DMS 273 treated with DMSO at 0.1 percent for 48 hours (cell line): ENCODE measurements around the gene ANKRD33.

Experiments
- DNase-seq: peaks from one replicate; lab custom pipeline; 2025; lab: John Stamatoyannopoulos, UW

ANKRD33 gene

DNA sequence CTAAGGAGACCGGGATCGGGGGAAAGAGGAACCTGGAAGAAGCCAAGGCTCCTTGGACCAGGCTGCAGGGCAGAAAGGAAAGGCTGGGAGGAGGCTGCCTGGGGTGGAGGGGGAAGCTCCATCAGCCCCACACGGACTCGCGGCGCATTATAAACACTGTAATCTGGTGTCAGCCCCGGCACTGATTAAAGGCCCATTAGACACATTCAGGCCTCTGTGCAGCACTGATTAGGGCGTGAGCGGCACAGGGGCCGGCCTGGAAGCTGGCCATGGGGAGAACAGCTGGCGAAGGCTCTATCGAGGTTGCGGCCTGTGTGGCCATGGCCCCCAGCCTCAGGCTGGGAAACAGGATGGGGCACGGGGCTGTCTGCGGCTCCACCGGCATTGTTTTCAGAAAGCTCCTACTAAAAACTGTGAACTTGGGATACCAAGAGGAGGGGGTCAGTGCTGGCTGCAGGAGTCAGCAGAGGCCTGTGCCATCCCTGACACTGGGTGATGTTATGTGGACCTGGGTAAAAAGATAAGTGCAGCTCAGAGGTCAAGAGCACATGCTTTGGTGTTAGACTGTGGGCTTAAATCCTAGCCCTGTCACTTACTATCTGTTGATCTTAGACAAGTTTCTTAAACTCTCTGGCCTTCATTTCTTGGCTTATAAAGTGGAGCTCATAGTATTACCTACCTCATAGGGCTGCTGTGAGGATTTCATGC, 30.0 kb downstream of the ANKRD33 start:
- DNase-seq = no peak

- DNase-seq = no peak
Measured at GRCh38 chr12:51920046-51920445, 32.1 kb downstream of the ANKRD33 start.

- DNase-seq = peak; percentile 8
Measured at GRCh38 chr12:51921017-51921725, 33.3 kb downstream of the ANKRD33 start.

DNA sequence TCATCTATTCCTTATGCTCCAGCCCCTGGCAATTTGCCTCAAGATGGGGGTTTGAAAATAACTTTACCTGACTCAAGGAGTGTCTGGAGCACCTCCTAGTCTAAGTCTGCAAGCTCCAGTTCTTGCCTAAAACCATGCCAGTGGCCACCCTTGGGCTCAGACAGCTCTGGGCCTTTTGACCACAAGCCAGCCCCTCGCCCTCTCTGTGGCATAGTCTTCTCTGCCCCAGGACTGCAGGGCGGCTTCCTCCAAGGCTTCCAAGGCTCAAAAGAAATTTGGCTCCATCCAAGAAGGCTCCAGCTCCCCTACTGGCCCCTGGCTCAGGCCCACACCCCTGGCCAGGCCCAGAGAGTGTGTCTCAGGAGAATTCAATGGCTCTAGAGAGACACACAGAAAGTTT, 34.2 kb downstream of the ANKRD33 start:
- no peak for DNase-seq

- no peak for DNase-seq
Measured at GRCh38 chr12:51922762-51923505, 35.0 kb downstream of the ANKRD33 start.

DNA sequence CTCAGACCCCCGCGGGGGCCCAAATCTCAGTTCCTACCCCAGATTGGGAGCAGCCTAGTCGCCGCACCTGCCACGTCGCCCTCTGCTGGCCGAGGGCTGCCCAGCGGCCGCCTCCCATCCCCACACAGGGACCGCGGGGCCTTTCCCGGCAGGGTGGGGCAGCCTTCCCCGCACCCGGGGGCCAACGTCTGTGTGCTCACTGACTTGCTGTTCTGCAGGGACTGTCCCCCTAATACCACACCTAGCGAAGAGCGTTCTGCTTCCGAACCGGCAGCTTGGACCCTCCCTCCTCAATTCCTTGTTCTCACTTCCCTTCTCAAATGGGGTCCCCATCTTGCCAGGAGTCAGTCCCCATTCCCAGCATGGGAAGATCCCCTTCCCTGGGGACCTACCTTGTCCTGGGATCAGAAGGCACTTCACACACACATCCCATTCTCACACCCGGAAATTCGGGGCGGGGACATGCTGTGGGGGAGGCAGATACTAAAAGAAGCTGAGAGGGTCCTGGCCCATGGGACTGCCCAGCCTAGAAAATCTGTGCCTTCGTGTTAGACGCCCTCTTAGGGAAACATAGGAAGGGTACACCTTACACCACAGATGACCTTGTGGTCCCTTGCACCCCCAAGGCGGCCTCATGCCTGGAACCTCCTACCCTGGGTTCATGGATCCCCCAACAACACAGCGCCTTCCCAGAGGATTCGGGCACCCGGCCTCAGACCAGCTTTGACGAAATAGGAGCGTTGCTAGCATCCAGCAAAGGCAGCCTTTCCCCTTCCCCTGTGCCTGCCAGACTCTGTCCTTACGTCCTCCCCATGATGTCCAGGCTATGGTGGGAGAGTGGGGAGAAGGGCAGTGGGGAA, 35.8 kb downstream of the ANKRD33 start:
- DNase-seq = no peak

DNA sequence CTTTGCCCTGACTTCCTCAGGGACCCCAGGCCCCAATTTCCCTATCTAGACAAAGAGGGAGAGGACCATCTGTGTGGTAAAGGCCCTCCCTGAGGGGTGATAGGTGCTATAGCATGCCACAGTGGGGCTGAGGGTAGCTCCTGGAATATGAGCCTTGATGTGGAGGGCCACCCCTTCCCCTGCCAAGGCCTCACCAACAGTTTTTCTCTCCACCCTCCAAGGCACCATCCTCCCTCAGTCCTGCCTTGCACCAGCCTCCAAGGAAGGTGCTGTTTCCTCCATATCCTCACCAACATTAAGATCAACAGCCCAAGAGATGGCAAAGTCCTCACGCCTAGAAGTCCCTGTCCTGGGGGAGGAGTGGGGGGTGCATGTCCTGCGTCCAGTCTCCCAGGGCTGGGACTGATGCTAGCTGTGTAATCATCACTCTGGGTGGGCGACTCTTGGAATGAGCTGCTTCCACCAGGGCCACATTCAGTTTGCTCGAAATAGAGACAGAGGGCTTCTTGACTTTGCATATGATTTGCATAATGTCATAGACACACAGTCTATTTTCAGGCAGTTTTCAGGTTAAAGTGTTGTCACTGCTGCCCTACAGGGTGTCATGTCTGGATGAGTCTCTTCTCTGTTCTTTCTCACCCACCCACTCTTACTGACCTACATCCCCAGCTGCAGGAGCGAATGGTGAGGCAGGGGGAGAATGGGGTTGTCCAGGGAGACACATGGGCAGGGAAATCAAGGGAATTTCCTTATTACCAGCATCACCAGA, 36.8 kb downstream of the ANKRD33 start:
- no peak for DNase-seq

- no peak for DNase-seq
Measured at GRCh38 chr12:51925346-51926063, 37.6 kb downstream of the ANKRD33 start.

DNA sequence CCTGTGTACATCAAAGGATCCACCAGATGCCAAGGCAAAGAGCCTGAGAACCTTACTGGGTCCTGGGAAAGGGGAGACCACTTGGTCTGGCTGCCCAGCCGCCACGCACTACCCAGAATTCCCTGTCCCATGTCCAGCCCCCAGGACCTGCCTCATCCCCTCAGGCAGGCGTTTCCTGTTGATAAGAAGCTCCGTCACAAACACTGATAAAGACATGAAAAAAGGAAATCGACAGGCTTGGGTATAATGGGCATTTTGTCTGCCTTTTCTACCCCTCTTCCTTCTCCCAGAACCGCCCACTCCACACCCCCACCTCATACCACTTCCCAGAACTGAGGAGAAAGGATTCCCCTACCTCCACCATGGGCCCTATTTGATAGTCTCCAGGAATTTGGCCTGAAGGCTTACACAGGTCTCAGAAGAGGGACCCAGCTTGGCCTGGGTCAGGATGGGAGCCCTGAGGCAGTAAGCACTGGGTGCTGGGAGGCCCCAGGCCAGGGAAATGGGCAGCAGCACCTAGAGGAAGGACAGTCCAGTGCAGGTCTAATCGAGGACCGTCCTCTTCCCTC, 38.2 kb downstream of the ANKRD33 start:
- no peak for DNase-seq

DNA sequence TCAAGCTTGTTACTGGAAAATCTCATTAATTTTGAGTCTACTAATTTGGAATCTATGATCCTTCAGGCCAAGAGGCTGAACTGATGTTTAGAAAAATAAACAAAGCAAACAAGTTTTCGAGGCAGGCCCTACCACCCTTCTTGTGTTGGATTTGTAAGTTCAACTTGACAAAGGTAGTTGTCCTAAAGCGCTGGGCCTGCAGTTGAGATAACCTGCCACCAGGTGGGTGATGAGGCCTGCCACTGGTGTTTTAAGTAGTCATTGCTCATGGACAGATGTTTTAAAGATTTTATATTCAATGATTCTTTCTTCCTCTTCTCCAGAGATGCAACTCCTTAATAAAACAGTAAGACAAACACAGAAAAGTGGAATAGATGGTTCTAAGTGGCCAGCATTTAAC, 38.8 kb downstream of the ANKRD33 start:
- DNase-seq = no peak

DNA sequence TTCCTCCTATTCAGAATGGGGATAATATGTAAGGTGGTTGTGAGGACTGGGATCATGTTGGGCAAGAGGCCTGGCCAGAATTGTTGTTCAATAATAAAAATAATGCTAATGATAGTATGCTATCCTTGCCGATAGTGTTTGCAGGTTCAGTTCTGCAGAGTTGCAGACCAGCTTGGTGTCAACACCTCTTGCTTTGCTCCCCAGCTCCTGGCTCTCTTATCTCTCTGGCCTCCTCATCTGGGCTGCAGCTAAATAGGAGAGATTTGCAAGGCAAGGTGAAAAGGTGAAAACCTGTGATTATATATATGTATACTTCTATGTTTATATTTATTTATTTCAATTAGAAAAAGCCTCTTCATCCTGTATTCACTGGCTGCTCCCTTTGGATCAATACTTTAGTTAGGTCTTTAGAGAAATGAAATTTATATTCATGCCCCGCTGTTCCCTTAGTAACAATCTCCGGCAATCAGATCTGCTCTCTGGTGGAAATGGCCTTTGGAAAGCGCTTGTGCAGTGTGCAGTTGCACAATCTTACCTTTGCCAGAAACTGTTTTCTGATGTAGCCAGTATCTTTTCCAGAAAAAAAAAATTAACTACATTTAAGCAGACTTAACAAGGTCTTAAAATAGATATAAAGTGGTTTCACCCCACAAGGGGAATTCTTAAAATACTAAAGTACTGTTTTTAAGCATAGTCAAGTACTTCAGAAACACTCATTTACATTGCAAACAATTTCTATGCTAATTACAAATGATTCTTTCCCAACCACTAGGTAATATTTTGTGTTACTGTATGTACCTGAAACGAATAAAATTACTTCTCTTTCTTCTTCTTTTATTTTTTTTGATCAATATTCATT, 44.5 kb downstream of the ANKRD33 start:
- DNase-seq = no peak

DNA sequence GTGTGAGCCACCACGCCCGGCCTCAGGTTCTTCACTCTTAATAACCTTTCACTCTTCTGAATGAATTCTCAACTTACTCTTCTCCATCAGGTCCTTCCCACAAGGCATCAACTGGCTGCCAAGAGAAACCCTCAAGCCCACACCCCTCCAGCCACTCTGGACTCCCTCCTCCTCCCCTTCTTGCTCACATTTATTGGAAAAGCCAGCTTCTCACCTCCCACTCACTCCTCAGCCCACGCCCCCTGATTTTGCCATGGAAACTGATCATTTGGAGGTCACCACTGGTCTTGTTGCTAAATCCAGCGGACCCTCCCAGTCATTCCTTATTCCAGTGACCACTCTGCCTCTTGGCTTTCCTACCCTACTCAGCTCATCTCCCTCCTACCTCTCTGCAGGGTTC, 46.2 kb downstream of the ANKRD33 start:
- no peak for DNase-seq

GRCh38 chr12:51937926-51938325, 50.0 kb downstream of the ANKRD33 start:
- DNase-seq = peak; percentile 22

DNA sequence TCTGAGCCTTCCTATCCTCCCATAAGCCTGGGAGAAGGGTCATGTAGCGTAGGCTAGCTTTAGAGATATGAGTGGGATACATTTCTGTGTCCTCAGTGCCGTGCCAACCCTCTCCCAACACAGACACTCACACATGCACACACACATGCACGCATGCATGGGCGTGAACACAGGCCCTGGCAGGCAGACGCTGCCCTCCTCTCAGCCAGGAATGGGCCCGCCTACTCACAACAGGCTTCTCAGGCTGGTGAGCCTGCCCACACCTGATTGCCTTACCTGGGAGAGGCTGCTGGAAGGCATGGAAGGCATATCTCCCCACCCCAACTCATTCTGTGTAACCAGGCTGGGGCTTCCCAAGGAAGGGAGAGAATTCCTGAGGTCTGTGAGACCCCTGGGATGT, 50.8 kb downstream of the ANKRD33 start:
- no peak for DNase-seq

DNA sequence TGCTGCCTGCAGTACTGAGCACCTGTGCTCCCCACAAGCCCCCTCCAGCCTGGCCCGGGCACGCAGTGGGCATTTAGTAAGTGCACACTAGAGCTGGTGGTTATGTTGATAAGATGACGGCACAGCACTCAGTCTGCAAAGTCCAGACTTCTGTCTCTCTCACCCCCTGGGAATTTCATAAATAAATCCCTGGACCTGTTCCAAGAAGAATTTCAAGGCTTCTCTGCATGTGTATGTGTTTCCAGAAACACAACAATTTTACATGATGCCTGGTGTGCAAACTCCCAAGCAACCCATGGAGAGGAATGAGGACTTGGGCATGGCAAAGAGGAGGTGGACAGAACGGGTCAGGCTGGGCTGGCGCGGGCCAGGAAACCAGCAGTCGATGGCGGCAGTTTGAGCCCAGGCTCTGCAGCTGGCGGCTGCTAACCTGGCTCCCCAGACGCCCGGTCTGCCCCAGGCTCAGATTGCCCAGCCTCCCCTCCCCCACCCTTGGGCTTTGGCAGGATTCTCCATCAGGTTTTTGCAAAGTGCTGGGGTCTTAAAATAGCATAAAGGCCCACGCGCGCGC, 53.2 kb downstream of the ANKRD33 start:
- peak; percentile 54 for DNase-seq
